Measurements from ENCODE around the gene ARHGEF4. TPM values are rescaled to one million over a fixed set of nuclear protein-coding genes. Genes with fewer than 3 reads are reported as not detected.

Gene ARHGEF4
- total and polyA plus RNA-seq, 2 experiments from 2014 or later, result 4.6 to 16.6 TPM

DNA sequence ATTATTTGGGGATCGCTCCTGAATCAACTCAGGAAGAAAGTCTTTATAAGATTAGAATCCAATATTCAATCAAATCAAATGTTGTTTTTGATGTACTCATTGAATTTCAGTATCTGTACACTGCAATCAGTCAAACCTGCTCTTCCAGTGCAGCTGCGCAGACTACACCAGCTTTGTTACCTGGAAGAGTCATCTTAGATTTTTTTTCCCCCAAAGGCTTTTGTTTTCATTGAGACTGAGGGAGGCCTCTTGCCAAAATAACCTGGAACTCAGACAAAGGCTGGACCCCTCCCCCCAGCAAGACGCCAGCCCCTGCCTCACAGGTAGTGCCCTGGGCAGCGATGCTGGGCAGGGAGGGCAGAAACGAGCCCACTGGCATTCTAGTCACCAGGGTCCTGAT is 74.8 kb downstream of the ARHGEF4 start:
- TF ChIP-seq, protein P1, sequence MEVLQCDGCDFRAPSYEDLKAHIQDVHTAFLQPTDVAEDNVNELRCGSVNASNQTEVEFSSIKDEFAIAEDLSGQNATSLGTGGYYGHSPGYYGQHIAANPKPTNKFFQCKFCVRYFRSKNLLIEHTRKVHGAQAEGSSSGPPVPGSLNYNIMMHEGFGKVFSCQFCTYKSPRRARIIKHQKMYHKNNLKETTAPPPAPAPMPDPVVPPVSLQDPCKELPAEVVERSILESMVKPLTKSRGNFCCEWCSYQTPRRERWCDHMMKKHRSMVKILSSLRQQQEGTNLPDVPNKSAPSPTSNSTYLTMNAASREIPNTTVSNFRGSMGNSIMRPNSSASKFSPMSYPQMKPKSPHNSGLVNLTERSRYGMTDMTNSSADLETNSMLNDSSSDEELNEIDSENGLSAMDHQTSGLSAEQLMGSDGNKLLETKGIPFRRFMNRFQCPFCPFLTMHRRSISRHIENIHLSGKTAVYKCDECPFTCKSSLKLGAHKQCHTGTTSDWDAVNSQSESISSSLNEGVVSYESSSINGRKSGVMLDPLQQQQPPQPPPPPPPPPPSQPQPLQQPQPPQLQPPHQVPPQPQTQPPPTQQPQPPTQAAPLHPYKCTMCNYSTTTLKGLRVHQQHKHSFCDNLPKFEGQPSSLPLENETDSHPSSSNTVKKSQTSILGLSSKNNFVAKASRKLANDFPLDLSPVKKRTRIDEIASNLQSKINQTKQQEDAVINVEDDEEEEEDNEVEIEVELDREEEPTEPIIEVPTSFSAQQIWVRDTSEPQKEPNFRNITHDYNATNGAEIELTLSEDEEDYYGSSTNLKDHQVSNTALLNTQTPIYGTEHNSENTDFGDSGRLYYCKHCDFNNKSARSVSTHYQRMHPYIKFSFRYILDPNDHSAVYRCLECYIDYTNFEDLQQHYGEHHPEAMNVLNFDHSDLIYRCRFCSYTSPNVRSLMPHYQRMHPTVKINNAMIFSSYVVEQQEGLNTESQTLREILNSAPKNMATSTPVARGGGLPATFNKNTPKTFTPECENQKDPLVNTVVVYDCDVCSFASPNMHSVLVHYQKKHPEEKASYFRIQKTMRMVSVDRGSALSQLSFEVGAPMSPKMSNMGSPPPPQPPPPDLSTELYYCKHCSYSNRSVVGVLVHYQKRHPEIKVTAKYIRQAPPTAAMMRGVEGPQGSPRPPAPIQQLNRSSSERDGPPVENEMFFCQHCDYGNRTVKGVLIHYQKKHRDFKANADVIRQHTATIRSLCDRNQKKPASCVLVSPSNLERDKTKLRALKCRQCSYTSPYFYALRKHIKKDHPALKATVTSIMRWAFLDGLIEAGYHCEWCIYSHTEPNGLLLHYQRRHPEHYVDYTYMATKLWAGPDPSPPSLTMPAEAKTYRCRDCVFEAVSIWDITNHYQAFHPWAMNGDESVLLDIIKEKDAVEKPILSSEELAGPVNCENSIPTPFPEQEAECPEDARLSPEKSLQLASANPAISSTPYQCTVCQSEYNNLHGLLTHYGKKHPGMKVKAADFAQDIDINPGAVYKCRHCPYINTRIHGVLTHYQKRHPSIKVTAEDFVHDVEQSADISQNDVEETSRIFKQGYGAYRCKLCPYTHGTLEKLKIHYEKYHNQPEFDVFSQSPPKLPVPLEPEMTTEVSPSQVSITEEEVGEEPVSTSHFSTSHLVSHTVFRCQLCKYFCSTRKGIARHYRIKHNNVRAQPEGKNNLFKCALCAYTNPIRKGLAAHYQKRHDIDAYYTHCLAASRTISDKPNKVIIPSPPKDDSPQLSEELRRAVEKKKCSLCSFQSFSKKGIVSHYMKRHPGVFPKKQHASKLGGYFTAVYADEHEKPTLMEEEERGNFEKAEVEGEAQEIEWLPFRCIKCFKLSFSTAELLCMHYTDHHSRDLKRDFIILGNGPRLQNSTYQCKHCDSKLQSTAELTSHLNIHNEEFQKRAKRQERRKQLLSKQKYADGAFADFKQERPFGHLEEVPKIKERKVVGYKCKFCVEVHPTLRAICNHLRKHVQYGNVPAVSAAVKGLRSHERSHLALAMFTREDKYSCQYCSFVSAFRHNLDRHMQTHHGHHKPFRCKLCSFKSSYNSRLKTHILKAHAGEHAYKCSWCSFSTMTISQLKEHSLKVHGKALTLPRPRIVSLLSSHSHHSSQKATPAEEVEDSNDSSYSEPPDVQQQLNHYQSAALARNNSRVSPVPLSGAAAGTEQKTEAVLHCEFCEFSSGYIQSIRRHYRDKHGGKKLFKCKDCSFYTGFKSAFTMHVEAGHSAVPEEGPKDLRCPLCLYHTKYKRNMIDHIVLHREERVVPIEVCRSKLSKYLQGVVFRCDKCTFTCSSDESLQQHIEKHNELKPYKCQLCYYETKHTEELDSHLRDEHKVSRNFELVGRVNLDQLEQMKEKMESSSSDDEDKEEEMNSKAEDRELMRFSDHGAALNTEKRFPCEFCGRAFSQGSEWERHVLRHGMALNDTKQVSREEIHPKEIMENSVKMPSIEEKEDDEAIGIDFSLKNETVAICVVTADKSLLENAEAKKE (CRISPR knock-in tag; IDR thresholded peaks at IDR 0.05), result no peak
- TF ChIP-seq, protein P2, sequence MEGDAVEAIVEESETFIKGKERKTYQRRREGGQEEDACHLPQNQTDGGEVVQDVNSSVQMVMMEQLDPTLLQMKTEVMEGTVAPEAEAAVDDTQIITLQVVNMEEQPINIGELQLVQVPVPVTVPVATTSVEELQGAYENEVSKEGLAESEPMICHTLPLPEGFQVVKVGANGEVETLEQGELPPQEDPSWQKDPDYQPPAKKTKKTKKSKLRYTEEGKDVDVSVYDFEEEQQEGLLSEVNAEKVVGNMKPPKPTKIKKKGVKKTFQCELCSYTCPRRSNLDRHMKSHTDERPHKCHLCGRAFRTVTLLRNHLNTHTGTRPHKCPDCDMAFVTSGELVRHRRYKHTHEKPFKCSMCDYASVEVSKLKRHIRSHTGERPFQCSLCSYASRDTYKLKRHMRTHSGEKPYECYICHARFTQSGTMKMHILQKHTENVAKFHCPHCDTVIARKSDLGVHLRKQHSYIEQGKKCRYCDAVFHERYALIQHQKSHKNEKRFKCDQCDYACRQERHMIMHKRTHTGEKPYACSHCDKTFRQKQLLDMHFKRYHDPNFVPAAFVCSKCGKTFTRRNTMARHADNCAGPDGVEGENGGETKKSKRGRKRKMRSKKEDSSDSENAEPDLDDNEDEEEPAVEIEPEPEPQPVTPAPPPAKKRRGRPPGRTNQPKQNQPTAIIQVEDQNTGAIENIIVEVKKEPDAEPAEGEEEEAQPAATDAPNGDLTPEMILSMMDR (conservative IDR thresholded peaks at IDR 0.05; ENCODE audit: low read depth in 2 of 2), result no peak
- TF ChIP-seq JUNB (IDR thresholded peaks at IDR 0.05; ENCODE audit: unreplicated experiment) (no peak), NANOG (IDR thresholded peaks at IDR 0.05; ENCODE audit: borderline replicate concordance) (no peak), POLR2AphosphoS5 (IDR thresholded peaks at IDR 0.05; ENCODE audit: low read depth) (no peak), CREB1 (CRISPR knock-in tag; IDR thresholded peaks at IDR 0.05; ENCODE audit: low read depth) (no peak), STAT1 (IDR thresholded peaks at IDR 0.05; ENCODE audit: unreplicated experiment) (no peak)
- TF ChIP-seq, protein P3, sequence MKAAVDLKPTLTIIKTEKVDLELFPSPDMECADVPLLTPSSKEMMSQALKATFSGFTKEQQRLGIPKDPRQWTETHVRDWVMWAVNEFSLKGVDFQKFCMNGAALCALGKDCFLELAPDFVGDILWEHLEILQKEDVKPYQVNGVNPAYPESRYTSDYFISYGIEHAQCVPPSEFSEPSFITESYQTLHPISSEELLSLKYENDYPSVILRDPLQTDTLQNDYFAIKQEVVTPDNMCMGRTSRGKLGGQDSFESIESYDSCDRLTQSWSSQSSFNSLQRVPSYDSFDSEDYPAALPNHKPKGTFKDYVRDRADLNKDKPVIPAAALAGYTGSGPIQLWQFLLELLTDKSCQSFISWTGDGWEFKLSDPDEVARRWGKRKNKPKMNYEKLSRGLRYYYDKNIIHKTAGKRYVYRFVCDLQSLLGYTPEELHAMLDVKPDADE (IDR thresholded peaks at IDR 0.05), result no peak
- TF ChIP-seq, protein P4, sequence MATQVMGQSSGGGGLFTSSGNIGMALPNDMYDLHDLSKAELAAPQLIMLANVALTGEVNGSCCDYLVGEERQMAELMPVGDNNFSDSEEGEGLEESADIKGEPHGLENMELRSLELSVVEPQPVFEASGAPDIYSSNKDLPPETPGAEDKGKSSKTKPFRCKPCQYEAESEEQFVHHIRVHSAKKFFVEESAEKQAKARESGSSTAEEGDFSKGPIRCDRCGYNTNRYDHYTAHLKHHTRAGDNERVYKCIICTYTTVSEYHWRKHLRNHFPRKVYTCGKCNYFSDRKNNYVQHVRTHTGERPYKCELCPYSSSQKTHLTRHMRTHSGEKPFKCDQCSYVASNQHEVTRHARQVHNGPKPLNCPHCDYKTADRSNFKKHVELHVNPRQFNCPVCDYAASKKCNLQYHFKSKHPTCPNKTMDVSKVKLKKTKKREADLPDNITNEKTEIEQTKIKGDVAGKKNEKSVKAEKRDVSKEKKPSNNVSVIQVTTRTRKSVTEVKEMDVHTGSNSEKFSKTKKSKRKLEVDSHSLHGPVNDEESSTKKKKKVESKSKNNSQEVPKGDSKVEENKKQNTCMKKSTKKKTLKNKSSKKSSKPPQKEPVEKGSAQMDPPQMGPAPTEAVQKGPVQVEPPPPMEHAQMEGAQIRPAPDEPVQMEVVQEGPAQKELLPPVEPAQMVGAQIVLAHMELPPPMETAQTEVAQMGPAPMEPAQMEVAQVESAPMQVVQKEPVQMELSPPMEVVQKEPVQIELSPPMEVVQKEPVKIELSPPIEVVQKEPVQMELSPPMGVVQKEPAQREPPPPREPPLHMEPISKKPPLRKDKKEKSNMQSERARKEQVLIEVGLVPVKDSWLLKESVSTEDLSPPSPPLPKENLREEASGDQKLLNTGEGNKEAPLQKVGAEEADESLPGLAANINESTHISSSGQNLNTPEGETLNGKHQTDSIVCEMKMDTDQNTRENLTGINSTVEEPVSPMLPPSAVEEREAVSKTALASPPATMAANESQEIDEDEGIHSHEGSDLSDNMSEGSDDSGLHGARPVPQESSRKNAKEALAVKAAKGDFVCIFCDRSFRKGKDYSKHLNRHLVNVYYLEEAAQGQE (IDR thresholded peaks at IDR 0.05; ENCODE audit: unreplicated experiment), result no peak
- H3K27ac ChIP-seq (ENCODE audit: low read depth), result no peak overlapping the region
- H3K27me3 ChIP-seq (ENCODE audit: insufficient read depth), result peaks cover 10% of the 10 kb centered on the region; the same call in 1 of the 2 replicates
- H2AFZ ChIP-seq, result no peak overlapping the region
- no peaks in the 10 kb centered on the region for H3F3A ChIP-seq (replicated peaks; ENCODE audit: low read depth)
- H3K36me3 Mint-ChIP-seq (ENCODE audit: low read depth), result peaks cover 1% of the 10 kb centered on the region; the same call in 2 of the 3 replicates
- H3K27me3 Mint-ChIP-seq (ENCODE audit: insufficient read depth, low read depth, poor library complexity), result no peaks in the 10 kb centered on the region
- ATAC-seq (no peak), DNase-seq (ENCODE audit: low spot score) (no peak)
- no peaks in the 10 kb centered on the region for H3K36me3 ChIP-seq (ENCODE audit: insufficient read depth)
- H3K4me3 ChIP-seq, result no peak overlapping the region
- H4K20me1 ChIP-seq (replicated peaks; ENCODE audit: insufficient read depth), result no peaks in the 10 kb centered on the region
- no peak overlapping the region for H3K27ac Mint-ChIP-seq
- H3K79me2 ChIP-seq (replicated peaks; ENCODE audit: insufficient read depth), result no peaks in the 10 kb centered on the region
- no peaks in the 10 kb centered on the region for H3K9me2 ChIP-seq (ENCODE audit: insufficient read depth)
- no peak overlapping the region for H3K4me2 ChIP-seq
- peaks cover 5% of the 10 kb centered on the region; the same call in 2 of the 3 replicates for H3K9me3 Mint-ChIP-seq
- H3K4me1 Mint-ChIP-seq, result peaks cover 8% of the 10 kb centered on the region
- no peak overlapping the region for H3K4me3 Mint-ChIP-seq
- no peaks in the 10 kb centered on the region for H3K4me1 ChIP-seq (ENCODE audit: insufficient read depth)

Measured in GM23338 (cell line).